Esophagus squamous epithelium (tissue), 5 donors: ENCODE results near the gene TNKS1BP1. TPM values are rescaled to one million over a fixed set of nuclear protein-coding genes. Genes with fewer than 3 reads are reported as not detected.

Experiments used
- DNase-seq: peaks from one replicate; lab custom pipeline; 2025; lab: John Stamatoyannopoulos, UW
- H3K27ac ChIP-seq, 4 donors: fragments of 200-600 bp; sonication (generic); one replicate each; pipeline ENCODE4 v1.5.1; 2016 to 2019; ENCODE audit warnings: mild to moderate bottlenecking in 1 of 4
- H3K27me3 ChIP-seq, 4 donors: fragments of 200-600 bp; sonication (generic); 1 replicate in 3 of 4; 2 replicates in 1 of 4; pipeline versions ENCODE4 v1.5.1 to v1.6.0; 2017 to 2021; ENCODE audit warnings: antibody characterized with exemption in 1 of 4
- H3K36me3 ChIP-seq, 3 donors: fragments of 200-600 bp; sonication (generic); one replicate each; pipeline ENCODE4 v1.5.1; 2016 to 2019
- H3K4me1 ChIP-seq, 3 donors: fragments of 200-600 bp; sonication (generic); one replicate each; pipeline ENCODE4 v1.5.1; 2017 to 2019
- H3K4me3 ChIP-seq, 4 donors: fragments of 200-600 bp; sonication (generic); 1 replicate in 3 of 4; 2 replicates in 1 of 4; pipeline ENCODE4 v1.5.1; 2016 to 2019; ENCODE audit warnings: mild to moderate bottlenecking in 2 of 4, moderate library complexity in 1 of 4
- H3K9me3 ChIP-seq, 3 donors: fragments of 200-600 bp; sonication (generic); one replicate each; pipeline ENCODE4 v1.5.1; 2016 to 2019
- POLR2A ChIP-seq, 4 donors: fragments of 450-650 bp; IDR thresholded peaks; one replicate each; pipeline ENCODE4 v1.6.1; 2017; ENCODE audit warnings: antibody characterized with exemption in 4 of 4, mild to moderate bottlenecking in 4 of 4, moderate library complexity in 3 of 4
- WGBS, 2 donors: methylation state at CpG; one replicate each; pipeline ENCODE4 v1.1.5; 2018; 5-methylcytosine and 5-hydroxymethylcytosine counted together
- intact Hi-C: fragments of 100-400 bp; cut with DNase I; formaldehyde crosslinking; loops from one replicate; pipeline ENCODE4 v1.15.0; 2022
- total RNA-seq, 4 donors: library from RNA; depleted of rRNA; stranded (reverse); fragments of >200 nt; gene quantifications; one replicate each; pipeline ENCODE4 v1.1.0, GENCODE V29; 2016
- TF ChIP-seq, protein P1 (sequence below), 6 experiments: fragments of 450-650 bp in 4 of 6; fragments of 200-600 bp in 2 of 6; sonication (generic) in 2 of 6; IDR thresholded peaks; one replicate each; pipeline ENCODE4 v1.5.1; 2016 to 2019; ENCODE audit warnings: antibody characterized with exemption in 6 of 6, mild to moderate bottlenecking in 4 of 6, moderate library complexity in 4 of 6
- donor health status: DM: yes; HTN: yes; CAD: no.

Gene TNKS1BP1
- total RNA-seq, 4 donors from 2014 or later = 94.6 to 212 (median 124) TPM

DNA sequence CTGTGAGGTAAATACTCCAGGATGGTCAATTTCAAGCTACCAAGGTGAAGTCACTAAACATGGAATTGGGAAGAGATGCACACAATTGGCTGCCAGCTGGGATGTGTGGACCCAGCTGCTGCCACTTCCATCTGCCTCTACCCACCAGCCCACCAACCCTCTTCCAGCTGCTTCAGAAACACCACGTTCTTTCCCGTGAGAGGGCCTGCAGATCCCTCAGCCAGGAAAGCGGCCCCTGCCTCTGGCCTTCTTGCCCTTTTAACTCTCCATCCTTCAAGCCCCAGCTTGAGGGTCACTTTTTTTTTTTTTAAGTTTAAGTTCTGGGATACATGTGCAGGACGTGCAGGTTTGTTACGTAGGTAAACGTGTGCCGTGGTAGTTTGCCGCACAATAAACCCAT lies 36.2 kb upstream of the TNKS1BP1 start:
- Histone ChIP-seq H3K4me1 (peaks cover 0 to 15% (median 10%) of the 10 kb centered on the region in 3 donors), H3K9me3 (no peaks in the 10 kb centered on the region), H3K27me3 (no peaks in the 10 kb centered on the region), H3K4me3 (no peak overlapping the region), H3K27ac (no peak overlapping the region), H3K36me3 (no peaks in the 10 kb centered on the region)
- no peak for DNase-seq
- TF ChIP-seq, protein P1, sequence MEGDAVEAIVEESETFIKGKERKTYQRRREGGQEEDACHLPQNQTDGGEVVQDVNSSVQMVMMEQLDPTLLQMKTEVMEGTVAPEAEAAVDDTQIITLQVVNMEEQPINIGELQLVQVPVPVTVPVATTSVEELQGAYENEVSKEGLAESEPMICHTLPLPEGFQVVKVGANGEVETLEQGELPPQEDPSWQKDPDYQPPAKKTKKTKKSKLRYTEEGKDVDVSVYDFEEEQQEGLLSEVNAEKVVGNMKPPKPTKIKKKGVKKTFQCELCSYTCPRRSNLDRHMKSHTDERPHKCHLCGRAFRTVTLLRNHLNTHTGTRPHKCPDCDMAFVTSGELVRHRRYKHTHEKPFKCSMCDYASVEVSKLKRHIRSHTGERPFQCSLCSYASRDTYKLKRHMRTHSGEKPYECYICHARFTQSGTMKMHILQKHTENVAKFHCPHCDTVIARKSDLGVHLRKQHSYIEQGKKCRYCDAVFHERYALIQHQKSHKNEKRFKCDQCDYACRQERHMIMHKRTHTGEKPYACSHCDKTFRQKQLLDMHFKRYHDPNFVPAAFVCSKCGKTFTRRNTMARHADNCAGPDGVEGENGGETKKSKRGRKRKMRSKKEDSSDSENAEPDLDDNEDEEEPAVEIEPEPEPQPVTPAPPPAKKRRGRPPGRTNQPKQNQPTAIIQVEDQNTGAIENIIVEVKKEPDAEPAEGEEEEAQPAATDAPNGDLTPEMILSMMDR (IDR thresholded peaks at IDR 0.05) = no peak
- no peak for TF ChIP-seq POLR2A (IDR thresholded peaks at IDR 0.05)
- WGBS, 2 donors = 85 to 88% methylated on average over 8 of the region's 8 CpGs
- intact Hi-C loops = no loop called here

DNA sequence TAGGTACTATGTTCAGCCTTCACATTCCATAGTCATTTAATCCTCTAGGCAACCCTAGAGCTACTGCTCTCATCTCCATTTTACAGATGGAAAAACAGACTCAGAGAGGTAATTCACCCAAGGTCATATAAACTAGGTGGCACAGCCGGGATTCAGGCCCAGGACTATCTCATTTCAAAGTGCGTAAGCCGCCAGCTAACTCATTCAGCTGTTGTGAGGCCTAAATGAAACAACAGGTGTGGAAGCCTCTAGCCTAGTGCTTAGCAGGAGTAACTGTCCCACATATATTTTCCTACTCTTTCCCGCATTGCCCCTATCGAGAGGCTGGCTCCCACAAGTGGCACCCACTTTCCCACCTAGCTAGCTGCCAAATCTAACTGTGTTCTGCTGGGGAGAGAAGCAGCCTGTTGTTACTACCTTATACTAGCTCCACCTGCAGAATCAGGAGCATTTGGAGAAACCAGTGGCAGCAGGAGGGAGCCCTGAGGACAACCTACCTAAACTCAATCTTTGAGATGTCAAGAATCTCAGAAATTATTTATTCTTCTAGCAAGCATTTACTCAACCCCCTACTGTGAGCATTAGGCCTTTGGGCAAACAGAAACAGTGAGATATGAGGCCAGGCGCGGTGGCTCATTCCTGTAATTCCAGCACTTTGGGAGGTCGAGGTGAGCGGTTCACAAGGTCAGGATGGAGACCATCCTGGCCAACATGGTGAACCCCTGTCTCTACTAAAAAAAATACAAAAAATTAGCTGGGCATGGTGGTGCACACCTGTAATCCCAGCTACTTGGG lies 35.3 kb upstream of the TNKS1BP1 start:
- intact Hi-C loops = no loop called here
- peaks cover 0 to 15% (median 10%) of the 10 kb centered on the region in 3 donors for H3K4me1 ChIP-seq
- 88 to 91% methylated on average over 7 to 9 of the region's 9 CpGs for WGBS, 2 donors
- H3K9me3 ChIP-seq = no peaks in the 10 kb centered on the region
- H3K27ac ChIP-seq = no peak overlapping the region
- no peaks in the 10 kb centered on the region for H3K27me3 ChIP-seq
- no peak overlapping the region for H3K4me3 ChIP-seq
- DNase-seq = no peak
- H3K36me3 ChIP-seq = no peaks in the 10 kb centered on the region
- TF ChIP-seq POLR2A (IDR thresholded peaks at IDR 0.05) = no peak
- TF ChIP-seq, protein P1 (IDR thresholded peaks at IDR 0.05) = no peak

DNA sequence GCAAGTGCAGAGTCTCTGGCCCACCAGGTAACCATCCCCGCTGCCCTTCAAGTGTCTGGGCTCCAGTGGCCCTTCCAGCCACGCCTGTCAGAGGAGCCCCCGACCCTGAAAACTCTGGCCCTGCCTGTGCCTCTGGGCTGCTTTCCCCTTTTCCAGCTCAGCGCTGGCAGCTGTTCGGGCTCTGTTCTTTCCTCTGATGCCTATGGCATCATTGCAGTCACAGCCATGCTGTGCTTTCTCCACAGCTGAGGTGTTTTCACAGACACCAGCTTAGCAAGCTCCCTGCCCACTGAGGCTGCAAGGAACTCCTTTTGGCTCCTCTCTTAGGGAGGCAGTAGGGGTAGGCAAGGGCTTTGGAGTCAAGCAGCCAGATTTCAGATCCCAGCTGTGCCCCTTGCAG lies 34.6 kb upstream of the TNKS1BP1 start:
- H3K4me3 ChIP-seq = no peak overlapping the region
- H3K36me3 ChIP-seq = no peaks in the 10 kb centered on the region
- TF ChIP-seq, protein P1 (IDR thresholded peaks at IDR 0.05) = no peak
- TF ChIP-seq POLR2A (IDR thresholded peaks at IDR 0.05) = no peak
- H3K4me1 ChIP-seq = peaks cover 0 to 16% (median 10%) of the 10 kb centered on the region in 3 donors
- no peaks in the 10 kb centered on the region for H3K27me3 ChIP-seq
- H3K27ac ChIP-seq = no peak overlapping the region
- no peak for DNase-seq
- H3K9me3 ChIP-seq = no peaks in the 10 kb centered on the region
- intact Hi-C loops = no loop called here
- WGBS, 2 donors = 78 to 90% methylated on average over 2 to 5 of the region's 5 CpGs

DNA sequence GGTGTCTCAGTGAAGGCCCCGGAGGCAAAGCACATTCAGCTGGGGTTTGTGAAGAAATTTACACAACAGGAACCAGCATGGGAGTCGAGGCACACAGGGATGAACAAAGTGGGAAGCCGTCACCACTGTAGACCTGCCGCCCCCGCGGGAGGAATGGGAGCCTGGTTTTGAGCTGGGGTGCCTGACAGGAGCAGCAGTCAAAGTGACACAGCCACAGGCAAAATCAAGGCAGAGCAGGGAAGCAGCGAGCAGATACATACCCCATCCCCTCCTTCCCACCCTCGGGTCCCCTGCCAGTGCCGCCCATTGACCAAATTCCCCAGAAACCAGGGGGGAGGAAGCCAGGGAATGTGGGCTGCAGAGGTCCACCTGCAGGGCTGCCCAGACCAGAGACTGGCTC lies 34.2 kb upstream of the TNKS1BP1 start:
- H3K9me3 ChIP-seq = no peaks in the 10 kb centered on the region
- H3K27me3 ChIP-seq = no peaks in the 10 kb centered on the region
- TF ChIP-seq, protein P1 (IDR thresholded peaks at IDR 0.05) = no peak
- TF ChIP-seq POLR2A (IDR thresholded peaks at IDR 0.05) = no peak
- peaks cover 0 to 20% (median 10%) of the 10 kb centered on the region in 3 donors for H3K4me1 ChIP-seq
- no peak overlapping the region for H3K4me3 ChIP-seq
- WGBS, 2 donors = 78 to 80% methylated on average over 5 to 8 of the region's 9 CpGs
- DNase-seq = no peak
- no peaks in the 10 kb centered on the region for H3K36me3 ChIP-seq
- intact Hi-C loops = no loop called here
- no peak overlapping the region for H3K27ac ChIP-seq

DNA sequence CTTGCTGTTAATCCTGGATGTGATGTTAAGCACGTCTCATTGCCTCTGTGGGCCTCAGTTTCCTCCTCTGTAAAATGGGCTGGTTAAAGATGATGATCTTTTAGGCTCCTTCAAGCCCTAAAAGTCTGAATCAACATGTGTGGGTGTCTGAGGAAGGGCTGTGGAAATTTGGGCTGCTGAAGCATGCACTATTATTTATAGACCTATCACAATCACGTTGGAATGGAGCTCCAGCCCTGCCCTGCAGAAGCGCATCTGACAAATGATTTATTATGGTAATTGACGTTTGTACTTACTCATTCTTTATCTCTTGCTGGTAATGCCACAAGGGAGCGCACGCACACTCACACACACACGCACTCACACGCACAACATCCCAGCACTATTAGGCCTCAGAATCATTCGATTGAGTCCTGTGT lies 33.8 kb upstream of the TNKS1BP1 start:
- H3K36me3 ChIP-seq = no peaks in the 10 kb centered on the region
- 43 to 48% methylated on average over 5 to 9 of the region's 9 CpGs for WGBS, 2 donors
- TF ChIP-seq, protein P1 (IDR thresholded peaks at IDR 0.05) = no peak
- no peak for TF ChIP-seq POLR2A (IDR thresholded peaks at IDR 0.05)
- H3K27me3 ChIP-seq = no peaks in the 10 kb centered on the region
- DNase-seq = no peak
- H3K4me3 ChIP-seq = no peak overlapping the region
- peaks cover 0 to 24% (median 10%) of the 10 kb centered on the region in 3 donors for H3K4me1 ChIP-seq
- no peak overlapping the region for H3K27ac ChIP-seq
- intact Hi-C loops = no loop called here
- H3K9me3 ChIP-seq = no peaks in the 10 kb centered on the region
